H1 (cell line): ENCODE data around the gene SPTSSA. TPM values are rescaled to one million over a fixed set of nuclear protein-coding genes. Genes with fewer than 3 reads are reported as not detected.

ENCODE experiments used
- ASH2L ChIP-seq: fragments of 200-600, 300-600 bp; sonication (generic); IDR thresholded peaks from one replicate; pipeline ENCODE4 v1.7.1; 2017; ENCODE audit warnings: low read length
- BCL11A ChIP-seq, 2 experiments: IDR thresholded peaks; one replicate each; pipeline ENCODE4 v1.6.1; 2011; ENCODE audit warnings: low read depth in 2 of 2, low read length in 2 of 2, mild to moderate bottlenecking in 2 of 2
- BRCA1 ChIP-seq: IDR thresholded peaks from 2 replicates; pipeline ENCODE4 v1.6.1; 2012; ENCODE audit warnings: low read depth, low read length, improper control_type of control experiment
- CBX5 ChIP-seq: fragments of 300-800, 300-1000 bp; sonication (generic); IDR thresholded peaks from 2 replicates; pipeline ENCODE4 v1.7.1; 2016; ENCODE audit warnings: antibody characterized with exemption, low read length, low read depth
- CHD1 ChIP-seq: IDR thresholded peaks from 2 replicates; pipeline ENCODE4 v1.6.1; 2012; ENCODE audit warnings: low read depth, low read length, improper control_type of control experiment
- CREB1 ChIP-seq: IDR thresholded peaks from 2 replicates; pipeline ENCODE4 v1.6.1; 2012; ENCODE audit warnings: inconsistent platforms
- CTBP2 ChIP-seq: IDR thresholded peaks from 2 replicates; pipeline ENCODE4 v1.7.0; 2011; ENCODE audit warnings: borderline replicate concordance, mild to moderate bottlenecking, moderate library complexity, mixed read lengths, low read length; ENCODE audit not compliant: insufficient read depth, insufficient read length
- EGR1 ChIP-seq: IDR thresholded peaks from 2 replicates; pipeline ENCODE4 v1.6.1; 2011; ENCODE audit warnings: low read depth, low read length, borderline replicate concordance
- EZH2 ChIP-seq: fragments of 200-600 bp; sonication (generic); IDR thresholded peaks from 2 replicates; pipeline ENCODE4 v1.7.1; 2012; ENCODE audit warnings: low read depth, mild to moderate bottlenecking, moderate library complexity, low read length, inconsistent platforms; ENCODE audit not compliant: severe bottlenecking
- HDAC6 ChIP-seq: IDR thresholded peaks from one replicate; pipeline ENCODE4 v1.7.1; 2012; ENCODE audit warnings: low read depth, mild to moderate bottlenecking, inconsistent platforms, low read length, moderate library complexity
- JUN ChIP-seq: IDR thresholded peaks from 2 replicates; pipeline ENCODE4 v1.6.1; 2011; ENCODE audit warnings: low read depth, mild to moderate bottlenecking, improper control_type of control experiment, low read length
- KDM5A ChIP-seq: fragments of 200-600 bp; IDR thresholded peaks from 2 replicates; pipeline ENCODE4 v1.7.1; 2012; ENCODE audit warnings: mild to moderate bottlenecking, low read length, inconsistent platforms, mixed read lengths
- MAFK ChIP-seq: IDR thresholded peaks from 2 replicates; pipeline ENCODE4 v1.6.1; 2012; ENCODE audit warnings: low read depth, mild to moderate bottlenecking, improper control_type of control experiment, low read length
- NANOG ChIP-seq: IDR thresholded peaks from 2 replicates; pipeline ENCODE4 v1.6.1; 2011; ENCODE audit warnings: low read length, low read depth, mild to moderate bottlenecking, inconsistent platforms; ENCODE audit not compliant: insufficient read depth, poor library complexity, severe bottlenecking
- PHF8 ChIP-seq: fragments of 200-600 bp; sonication (generic); conservative IDR thresholded peaks from 2 replicates; pipeline ENCODE4 v1.7.1; 2012; ENCODE audit warnings: low read depth, mild to moderate bottlenecking, inconsistent platforms, low read length, moderate library complexity
- POLR2A ChIP-seq, 2 experiments: IDR thresholded peaks; 1 replicate in 1 of 2; 2 replicates in 1 of 2; pipeline ENCODE4 v1.6.1; 2011; ENCODE audit warnings: low read depth in 2 of 2, low read length in 2 of 2, mild to moderate bottlenecking in 2 of 2; ENCODE audit errors: control extremely low read depth in 1 of 2
- RAD21 ChIP-seq, 2 experiments: IDR thresholded peaks in 1 of 2; conservative IDR thresholded peaks in 1 of 2; 2 replicates each; pipeline ENCODE4 v1.6.1; 2011; ENCODE audit warnings: low read depth in 2 of 2, low read length in 2 of 2, improper control_type of control experiment in 1 of 2, inconsistent platforms in 1 of 2, mild to moderate bottlenecking in 1 of 2, moderate library complexity in 1 of 2
- SIRT6 ChIP-seq: IDR thresholded peaks from one replicate; pipeline ENCODE4 v1.7.1; 2012; ENCODE audit warnings: low read length, inconsistent platforms
- SP1 ChIP-seq: IDR thresholded peaks from 2 replicates; pipeline ENCODE4 v1.6.1; 2011; ENCODE audit warnings: low read depth, low read length
- SRF ChIP-seq: IDR thresholded peaks from 2 replicates; pipeline ENCODE4 v1.6.1; 2011; ENCODE audit warnings: mild to moderate bottlenecking, low read depth, low read length, moderate library complexity
- polyA plus RNA-seq, 7 experiments: library from polyadenylated mRNA; depleted of rRNA in 3 of 7; stranded (reverse) in 5 of 7; unstranded in 2 of 7; fragments of >200 nt in 5 of 7; fragments of 200-250 nt in 2 of 7; gene quantifications; 1 replicate in 5 of 7; 2 replicates in 1 of 7; 4 replicates in 1 of 7; pipeline versions ENCODE4 v1.2.1 to v1.2.3, GENCODE V29; 2011 to 2013; ENCODE audit warnings: missing spikeins in 2 of 7, mixed read lengths in 2 of 7
- total RNA-seq: library from RNA; stranded (reverse); fragmentation: NEBNext Ultra II Directional; extraction: Animal tissue kit (Norgen Biotek cat#: 25700); gene quantifications from 2 replicates; pipeline ENCODE4 v1.2.1, GENCODE V29; 2021
- TF ChIP-seq, protein P1 (sequence below): IDR thresholded peaks from 2 replicates; pipeline ENCODE4 v1.6.1; 2012; ENCODE audit warnings: low read length, inconsistent platforms
- TF ChIP-seq, protein P2 (sequence below): IDR thresholded peaks from 2 replicates; pipeline ENCODE4 v1.6.1; 2011; ENCODE audit warnings: low read length, improper control_type of control experiment

Gene SPTSSA
- total and polyA plus RNA-seq, 2 of the 8 experiments (the other 6 are each of a cell fraction or from before 2014, with no cell fraction given), result 24.9 to 28.5 TPM

DNA sequence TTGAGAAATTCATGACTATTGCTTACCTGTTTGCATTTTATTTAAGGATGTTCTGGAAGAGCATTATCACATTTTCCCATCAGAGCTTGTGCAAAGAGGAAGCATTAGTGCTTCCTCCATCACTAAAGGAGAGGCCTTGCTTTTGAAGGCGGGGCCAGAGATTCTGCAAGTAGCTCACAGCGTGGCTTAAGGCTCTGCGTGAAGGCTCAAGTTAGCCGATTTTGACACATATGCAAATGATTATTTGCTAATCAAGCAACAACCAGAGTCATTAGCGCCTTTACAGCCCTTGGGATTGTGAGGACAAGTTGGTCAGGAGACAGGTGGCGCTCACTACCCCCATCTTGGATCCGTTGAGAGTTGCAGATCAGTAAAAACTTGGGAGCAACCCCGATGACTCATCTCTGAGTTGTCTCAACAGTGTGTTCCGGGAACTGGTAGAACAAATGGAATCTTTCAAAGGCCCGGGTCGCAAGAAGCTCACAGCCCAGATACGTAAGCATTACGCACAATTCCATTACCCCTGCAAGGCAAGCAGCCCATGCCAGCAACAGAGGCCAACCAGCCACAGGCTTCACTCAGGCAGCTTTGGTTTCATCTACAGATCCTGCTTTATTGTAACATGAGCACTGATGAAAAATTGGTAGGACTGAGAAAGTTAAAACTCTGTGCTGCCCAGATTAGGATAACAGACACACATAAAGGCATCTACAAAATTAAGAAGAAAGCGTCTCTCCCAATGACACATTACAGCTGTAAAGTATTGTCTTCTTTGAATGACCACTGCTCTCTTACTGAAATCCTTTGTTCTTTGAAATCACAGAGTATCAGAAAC is 34.9 kb upstream of the SPTSSA start (continued):
- TF ChIP-seq CTBP2 (no peak), ASH2L (peak; percentile 67), MAFK (no peak), SIRT6 (no peak), RAD21 (IDR thresholded peaks at IDR 0.05 in 1 of 2, conservative IDR thresholded peaks at IDR 0.05 in 1 of 2; ENCODE audit: low read depth in 2 of 2, low read length in 2 of 2) (peak; percentile 8 to 19; a peak in 2 of 4 replicates), CBX5 (no peak), EZH2 (no peak), POLR2A (IDR thresholded peaks at IDR 0.05; ENCODE audit: control extremely low read depth in 1 of 2, low read depth in 2 of 2, low read length in 2 of 2) (no peak), SP1 (no peak), SRF (no peak), KDM5A (no peak), CHD1 (no peak), CREB1 (peak; percentile 40; the same call in 1 of the 2 replicates), HDAC6 (no peak), NANOG (no peak), PHF8 (no peak), BRCA1 (no peak), JUN (0 out of 2 replicates have a peak, but pooled peaks have one; percentile 31), BCL11A (IDR thresholded peaks at IDR 0.05; ENCODE audit: low read depth in 2 of 2, low read length in 2 of 2) (no peak), EGR1 (no peak)
- TF ChIP-seq, protein P1, sequence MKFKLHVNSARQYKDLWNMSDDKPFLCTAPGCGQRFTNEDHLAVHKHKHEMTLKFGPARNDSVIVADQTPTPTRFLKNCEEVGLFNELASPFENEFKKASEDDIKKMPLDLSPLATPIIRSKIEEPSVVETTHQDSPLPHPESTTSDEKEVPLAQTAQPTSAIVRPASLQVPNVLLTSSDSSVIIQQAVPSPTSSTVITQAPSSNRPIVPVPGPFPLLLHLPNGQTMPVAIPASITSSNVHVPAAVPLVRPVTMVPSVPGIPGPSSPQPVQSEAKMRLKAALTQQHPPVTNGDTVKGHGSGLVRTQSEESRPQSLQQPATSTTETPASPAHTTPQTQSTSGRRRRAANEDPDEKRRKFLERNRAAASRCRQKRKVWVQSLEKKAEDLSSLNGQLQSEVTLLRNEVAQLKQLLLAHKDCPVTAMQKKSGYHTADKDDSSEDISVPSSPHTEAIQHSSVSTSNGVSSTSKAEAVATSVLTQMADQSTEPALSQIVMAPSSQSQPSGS, result no peak
- TF ChIP-seq, protein P2, sequence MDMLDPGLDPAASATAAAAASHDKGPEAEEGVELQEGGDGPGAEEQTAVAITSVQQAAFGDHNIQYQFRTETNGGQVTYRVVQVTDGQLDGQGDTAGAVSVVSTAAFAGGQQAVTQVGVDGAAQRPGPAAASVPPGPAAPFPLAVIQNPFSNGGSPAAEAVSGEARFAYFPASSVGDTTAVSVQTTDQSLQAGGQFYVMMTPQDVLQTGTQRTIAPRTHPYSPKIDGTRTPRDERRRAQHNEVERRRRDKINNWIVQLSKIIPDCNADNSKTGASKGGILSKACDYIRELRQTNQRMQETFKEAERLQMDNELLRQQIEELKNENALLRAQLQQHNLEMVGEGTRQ, result no peak
